Measurements from ENCODE around the gene ZC4H2.
"Not testable (repeated sequence)": the region's sequence is repeated elsewhere in the genome, so short reads cannot be mapped to it uniquely, and the experiment has no call there.

Gene ZC4H2, protein sequence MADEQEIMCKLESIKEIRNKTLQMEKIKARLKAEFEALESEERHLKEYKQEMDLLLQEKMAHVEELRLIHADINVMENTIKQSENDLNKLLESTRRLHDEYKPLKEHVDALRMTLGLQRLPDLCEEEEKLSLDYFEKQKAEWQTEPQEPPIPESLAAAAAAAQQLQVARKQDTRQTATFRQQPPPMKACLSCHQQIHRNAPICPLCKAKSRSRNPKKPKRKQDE

DNA sequence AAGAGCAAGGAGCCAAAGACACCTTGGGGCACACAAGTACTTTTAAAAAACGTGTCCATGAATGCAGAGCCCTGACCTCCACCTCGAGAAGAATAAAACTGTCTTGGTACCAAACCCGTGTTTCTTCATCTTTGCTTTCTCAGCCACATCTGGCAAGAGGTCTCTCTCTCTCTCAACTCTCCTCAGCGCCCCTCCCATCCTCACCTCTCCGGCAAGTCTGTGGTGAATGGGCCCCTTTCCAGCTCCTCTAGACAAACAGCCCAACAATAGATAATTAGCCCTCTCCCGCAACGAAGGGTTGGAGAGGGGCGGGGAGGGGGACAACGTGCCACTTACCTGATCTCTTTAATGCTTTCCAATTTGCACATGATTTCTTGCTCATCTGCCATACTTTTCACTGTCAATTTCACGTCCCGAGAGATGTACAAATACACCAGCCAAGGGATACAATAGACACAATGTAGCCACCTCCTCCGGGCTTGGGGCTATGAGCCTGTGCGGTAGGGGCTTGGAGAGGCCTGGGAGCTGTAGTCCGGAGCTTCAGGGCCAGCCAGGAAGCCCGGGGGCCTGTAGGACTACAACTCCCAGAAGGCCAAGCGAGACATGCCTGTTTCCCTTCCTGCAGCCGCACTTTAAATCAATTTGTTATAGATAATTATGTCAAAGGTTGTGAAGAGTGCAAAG is at the start of gene ZC4H2:
ZC4H2 (minus strand) TSS at position 462 of the 684 bp plus-strand sequence; CDS start at position 389, 73 bp downstream.
- peak; percentile 47 for DNase-seq (ENCODE audit: low read depth, low spot score)

DNA sequence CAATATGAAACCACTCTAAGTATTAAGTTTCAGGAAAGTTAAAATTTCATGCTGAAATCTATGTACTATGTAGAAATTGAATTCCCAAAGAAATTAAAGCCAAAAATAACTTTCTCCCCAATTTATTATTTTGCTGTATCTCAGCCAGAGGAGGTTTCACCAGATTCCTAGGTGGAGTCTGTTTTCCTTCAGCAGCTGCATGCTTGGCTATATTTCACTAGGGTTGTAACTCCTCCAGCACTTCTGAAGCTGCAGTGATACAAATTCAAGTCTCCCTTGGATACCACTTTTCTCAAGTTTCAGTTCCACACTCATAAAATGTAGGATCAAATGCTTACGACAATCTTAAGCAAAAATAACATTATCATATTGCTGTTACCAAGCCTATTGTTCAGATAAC is 41.2 kb upstream of the ZC4H2 start:
- no peak for DNase-seq (ENCODE audit: low read depth, low spot score)

DNA sequence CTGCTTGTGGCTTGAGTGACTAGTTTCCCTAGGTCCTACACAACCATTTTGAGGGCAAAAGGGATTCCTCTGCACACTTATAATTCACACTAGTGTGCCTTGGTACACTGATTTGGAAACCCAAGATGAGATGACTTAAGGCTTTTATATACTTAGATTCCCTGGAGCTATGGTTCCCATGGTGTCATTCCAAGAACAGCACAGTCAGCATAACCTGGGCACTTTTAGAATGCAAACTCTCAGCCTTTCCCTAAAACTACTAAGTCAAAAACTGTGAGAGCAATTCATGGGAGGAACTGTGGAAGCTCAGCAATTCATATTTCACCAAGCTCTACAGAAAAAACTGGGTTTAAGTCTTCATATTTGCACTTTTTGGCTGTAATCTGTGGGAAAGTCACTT is 38.0 kb upstream of the ZC4H2 start:
- no peak for DNase-seq (ENCODE audit: low read depth, low spot score)

DNA sequence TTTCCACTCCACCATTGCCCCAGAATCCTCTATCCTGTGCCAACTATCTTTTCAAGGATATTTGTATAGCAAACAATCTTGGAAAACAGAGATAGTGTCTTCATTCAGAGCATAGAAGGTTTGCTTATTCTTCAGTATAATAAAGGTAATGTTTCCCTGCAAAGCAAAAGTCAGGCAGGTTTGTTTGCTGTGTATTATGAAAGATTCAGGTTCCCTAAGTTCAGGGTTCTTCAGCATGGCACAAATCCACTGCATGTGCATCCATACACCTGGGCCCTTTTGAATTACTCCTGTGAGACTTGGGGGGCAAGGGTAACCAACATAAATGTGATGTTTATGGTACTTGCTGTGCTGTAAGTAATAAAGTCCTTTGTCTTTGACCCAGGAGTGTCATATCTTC is 33.2 kb upstream of the ZC4H2 start:
- DNase-seq (ENCODE audit: low read depth, low spot score), result no peak

DNA sequence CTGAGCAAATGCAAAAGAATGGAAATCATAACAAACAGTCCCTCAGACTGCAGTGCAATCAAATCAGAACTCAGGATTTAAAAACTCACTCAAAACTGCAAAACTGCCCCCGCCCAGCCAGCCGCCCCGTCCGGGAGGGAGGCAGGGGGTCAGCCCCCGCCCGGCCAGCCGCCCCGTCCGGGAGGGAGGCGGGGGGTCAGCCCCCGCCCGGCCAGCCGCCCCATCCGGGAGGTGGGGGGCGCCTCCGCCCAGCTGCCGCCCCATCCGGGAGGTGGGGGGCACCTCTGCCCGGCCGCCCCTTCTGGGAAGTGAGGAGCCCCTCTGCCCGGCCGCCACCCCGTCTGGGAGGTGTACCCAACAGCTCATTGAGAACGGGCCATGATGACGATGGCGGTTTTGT is 26.0 kb upstream of the ZC4H2 start:
- DNase-seq (ENCODE audit: low read depth, low spot score), result not testable (repeated sequence)

DNA sequence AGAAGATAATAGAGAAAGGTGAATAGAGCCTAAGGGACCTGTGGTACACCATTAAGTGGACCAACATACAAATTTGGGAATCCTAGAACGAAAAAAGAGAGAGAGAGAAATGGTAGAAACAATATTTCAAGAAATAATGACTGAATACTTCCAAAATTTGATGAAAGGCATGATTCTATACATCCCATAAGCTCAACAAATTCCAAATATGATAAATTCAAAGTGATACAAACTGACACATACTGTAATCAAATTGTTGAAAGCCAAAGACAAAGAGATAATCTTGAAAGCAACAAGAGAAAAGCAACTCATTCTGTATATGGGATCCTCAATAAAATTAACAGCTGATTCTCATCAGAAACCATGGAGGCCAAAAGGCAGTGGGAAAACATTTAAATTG is 20.6 kb upstream of the ZC4H2 start:
- DNase-seq (ENCODE audit: low read depth, low spot score), result no peak

DNA sequence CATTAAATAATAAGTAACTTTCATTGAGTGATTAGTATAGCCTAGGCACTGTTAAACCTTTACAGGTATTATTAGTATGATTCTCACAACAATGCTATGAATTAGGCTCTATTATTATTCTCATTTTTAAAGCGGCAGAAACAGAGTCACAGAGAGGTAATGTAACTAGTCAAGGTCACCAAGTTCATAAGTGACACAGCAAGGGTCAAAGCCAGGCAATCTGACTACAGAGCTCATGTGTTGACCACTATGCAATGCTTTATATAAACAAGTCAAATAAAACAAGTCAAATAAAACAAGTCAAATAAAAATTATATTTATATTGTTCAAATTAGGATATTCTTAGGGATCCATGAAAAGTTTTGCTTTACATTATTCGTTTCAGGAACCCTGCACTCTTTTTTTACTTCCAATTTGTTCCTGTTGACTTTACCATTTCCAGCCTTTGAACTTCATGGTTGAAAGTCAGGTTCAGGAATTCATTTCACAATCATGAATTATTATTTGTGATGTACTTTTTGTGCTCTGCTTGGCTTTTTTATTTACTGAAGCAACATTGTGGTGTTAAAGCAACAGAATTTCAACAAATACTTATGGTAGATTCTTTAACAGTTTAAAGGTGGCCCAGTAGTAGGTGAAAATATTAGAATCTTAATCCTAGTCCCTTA is 18.0 kb upstream of the ZC4H2 start:
- no peak for DNase-seq (ENCODE audit: low read depth, low spot score)

DNA sequence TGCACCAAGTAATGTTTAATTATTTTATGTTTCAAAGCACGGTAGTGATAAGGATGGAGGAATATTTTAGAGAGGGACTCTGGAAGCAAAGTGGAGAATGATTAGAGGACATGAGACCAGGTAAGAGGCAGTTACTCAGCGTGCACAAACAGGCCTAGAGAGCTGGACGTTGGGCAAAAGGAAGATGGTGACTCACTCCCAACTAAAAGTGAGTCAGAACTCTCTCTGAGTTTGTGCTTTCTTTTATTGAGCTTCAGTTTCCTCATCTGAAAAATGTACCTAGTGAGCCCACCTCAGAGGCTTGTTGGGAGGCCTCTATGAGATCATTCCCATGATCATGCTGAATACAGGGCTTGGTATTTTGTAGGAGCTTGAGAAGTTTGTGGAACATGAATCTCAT is 1.6 kb upstream of the ZC4H2 start:
- no peak for DNase-seq (ENCODE audit: low read depth, low spot score)

DNA sequence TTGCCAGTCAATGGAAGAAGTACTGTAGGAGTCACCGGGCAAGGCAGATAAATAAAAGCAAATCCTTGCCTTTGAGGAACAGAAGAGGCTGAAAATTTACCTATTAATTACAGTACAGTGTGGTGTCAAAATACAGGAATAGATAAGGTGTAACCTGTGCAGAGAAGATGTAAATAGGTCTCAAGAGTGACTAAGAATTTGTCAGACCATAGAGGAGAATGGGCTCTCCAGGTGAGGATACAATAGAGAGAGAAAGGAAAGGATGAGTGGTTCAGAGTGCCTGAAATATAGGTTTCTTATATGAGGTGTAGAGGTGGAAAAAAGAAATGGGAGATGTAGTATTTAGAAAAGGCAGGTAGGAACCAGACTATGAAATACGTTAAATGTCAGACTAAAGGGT is 801 bp upstream of the ZC4H2 start:
- no peak for DNase-seq (ENCODE audit: low read depth, low spot score)

DNA sequence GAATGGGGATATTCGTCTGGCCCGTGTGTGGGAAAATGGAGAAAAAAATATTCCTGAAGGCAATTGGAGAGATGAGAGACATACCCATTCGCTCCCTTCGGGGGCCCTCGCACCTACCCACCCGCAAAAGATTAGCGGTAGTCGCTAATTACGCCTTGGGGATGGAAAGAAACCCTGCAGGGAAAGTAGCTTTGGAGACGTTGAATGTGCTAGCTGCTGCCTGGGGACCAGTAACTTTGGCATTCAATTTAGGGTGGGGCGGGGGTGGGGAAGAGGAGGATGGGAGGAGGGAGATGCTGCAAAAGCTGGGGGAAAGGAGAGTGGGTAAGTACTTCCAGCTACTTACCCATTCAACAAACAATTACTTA is 407 bp upstream of the ZC4H2 start:
- DNase-seq (ENCODE audit: low read depth, low spot score), result no peak

DNA sequence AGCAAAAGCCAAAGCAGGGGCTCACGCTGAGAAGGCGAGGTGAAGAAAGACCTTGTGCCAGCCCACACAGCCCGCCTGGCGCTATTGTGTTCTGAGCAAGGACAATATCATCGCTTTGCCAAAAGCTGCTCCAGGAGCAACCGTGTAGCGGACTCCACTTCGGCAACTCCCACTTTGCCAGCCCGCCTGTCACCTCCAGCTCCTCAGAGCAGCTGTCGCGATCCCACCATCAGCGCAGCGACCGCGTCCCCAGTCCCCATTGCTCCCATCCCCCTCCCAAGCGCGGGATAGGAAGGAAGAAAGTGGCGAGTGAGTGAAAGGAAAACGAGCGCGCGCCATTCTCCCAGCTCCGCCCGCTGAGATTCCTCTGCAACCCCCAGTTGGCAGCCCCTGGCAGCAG is 759 bp downstream of the ZC4H2 start:
- no peak for DNase-seq (ENCODE audit: low read depth, low spot score)

DNA sequence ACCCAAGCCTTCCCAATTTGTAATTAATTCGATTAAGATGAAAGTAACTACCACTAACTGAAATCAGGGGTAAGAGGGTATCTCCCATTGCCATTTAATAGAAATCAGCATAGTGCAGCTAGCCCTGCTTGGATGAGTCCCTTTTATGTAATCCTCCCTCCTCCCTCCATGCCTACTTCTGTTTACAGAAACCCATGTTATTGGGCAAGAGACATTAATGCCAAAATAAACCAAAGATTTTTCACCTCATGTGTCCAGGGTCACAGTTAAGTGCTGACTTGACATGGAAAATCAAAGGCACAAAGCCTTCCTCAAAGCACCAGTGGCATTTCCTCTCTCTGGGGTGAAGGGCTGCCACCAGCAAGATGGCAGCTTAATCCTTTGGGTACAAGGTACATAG is 50.8 kb downstream of the ZC4H2 start:
- no peak for DNase-seq (ENCODE audit: low read depth, low spot score)

DNA sequence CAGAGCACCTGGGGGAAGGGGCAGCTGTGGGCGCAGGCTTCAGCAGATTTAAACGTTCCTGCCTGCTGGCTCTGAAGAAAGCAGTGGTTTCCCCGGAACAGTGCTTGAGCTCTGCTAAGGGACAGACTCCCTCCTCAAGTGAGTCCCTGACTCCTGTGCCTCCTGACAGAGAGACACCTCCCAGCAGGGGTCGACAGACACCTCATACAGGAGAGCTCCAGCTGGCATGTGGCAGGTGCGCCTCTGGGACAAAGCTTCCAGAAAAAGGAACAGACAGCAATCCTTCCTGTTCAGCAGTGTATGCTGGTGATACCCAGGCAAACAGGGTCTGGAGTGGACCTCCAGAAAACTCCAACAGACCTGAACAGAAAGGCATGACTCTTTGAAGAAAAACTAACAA is 68.1 kb downstream of the ZC4H2 start:
- no peak for DNase-seq (ENCODE audit: low read depth, low spot score)

DNA sequence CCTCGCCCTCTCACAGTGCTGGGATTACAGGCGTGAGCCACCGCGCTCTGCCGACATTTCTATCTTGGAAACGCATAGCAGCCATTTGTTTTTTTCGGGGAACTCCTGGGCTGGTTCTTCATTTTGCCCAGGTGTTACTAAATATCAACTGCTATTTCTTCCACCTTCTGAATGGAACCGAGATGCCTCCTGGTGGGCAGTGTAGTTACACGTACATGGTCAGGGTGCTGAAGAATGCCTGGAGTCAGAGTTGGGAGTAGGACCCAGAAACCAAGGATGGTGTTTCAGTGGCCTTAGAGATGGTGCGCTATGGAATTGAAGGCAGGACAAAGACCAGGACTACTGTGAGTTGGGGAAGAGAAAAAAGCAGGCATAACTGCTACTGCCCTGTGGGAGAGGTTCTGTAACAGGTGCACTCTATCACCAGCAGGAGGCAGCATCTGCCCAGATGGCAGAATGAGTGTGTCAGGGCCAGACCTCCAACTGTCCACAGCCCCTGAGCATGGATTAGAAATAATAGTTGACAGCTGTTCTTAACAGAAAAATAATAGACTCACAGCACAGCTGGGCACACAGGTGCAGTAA is 81.7 kb downstream of the ZC4H2 start:
- no peak for DNase-seq (ENCODE audit: low read depth, low spot score)

DNA sequence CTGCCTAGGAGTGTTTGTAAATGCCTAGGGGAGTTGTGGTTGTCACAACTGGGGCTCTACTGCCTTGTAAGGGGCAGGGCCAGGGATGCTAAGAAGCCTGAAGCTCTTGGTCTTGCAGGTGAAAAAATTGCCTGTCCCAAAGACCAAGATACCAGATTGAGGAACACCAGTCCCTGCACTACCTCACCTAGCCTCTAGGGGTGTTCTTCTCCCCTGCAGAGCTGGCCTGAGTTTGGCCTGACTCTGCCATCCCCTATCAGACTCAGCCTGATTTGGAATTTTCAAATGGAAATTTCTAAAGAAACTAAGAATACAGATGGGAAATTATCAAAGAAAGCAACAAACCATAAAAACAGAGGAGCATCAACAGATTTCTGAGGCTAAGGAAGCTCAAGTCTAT is 90.4 kb downstream of the ZC4H2 start:
- DNase-seq (ENCODE audit: low read depth, low spot score), result no peak

DNA sequence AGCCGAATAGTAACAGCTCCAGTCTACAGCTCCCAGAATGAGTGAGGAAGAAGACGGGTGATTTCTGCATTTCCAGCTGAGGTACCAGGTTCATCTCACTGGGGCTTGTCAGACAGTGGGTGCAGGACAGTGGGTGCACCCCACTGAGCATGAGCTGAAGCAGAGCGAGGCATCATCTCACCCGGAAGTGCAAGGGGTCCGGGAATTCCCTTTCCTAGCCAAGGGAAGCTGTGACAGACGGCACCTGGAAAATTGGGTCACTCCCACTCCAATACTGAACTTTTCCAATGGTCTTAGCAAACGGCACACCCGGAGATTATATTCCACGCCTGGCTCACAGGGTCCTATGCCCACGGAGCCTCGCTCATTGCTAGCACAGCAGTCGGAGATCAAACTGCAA is 97.5 kb downstream of the ZC4H2 start:
- not testable (repeated sequence) for DNase-seq (ENCODE audit: low read depth, low spot score)

DNA sequence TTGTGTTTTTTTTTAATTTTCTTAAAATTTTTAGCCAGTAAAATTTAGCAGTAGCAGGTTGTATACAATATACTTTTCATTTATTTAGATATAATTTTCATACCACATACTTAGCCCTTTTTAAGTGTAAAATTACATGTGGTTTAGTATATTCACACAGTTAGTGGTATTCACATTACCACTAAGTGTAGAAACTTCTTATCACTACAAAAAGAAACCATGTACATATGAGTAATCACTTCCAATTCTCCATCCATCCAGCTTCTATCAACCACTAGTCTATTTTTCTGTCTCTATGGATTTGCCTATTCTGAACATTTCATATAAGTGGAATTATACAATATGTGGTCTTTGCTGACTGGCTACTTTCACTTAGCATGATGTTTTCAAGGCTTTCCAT is 109.0 kb downstream of the ZC4H2 start:
- no peak for DNase-seq (ENCODE audit: low read depth, low spot score)
